Keratinocyte (primary cell): ENCODE data around the gene TMEM129. TPM values are rescaled to one million over a fixed set of nuclear protein-coding genes. Genes with fewer than 3 reads are reported as not detected.

ENCODE experiments used
- DNase-seq: peaks from one replicate; pipeline ENCODE4 v3.0.0-alpha.2; 2011; ENCODE audit warnings: low read depth, missing footprints, low spot score
- FAIRE-seq: peaks from 2 replicates; lab custom pipeline; 2011; peaks lifted over from hg19 to GRCh38; lab: Jason Lieb, UNC
- H2AFZ ChIP-seq: 2 replicates; pipeline ENCODE4 v1.6.0; 2012; ENCODE audit warnings: low read length, control low read depth, inconsistent platforms; ENCODE audit not compliant: control insufficient read depth
- H3K27ac ChIP-seq: 2 replicates; pipeline ENCODE4 v1.5.1; 2011; ENCODE audit warnings: low read length; ENCODE audit not compliant: control insufficient read depth, insufficient read depth
- H3K27me3 ChIP-seq: 3 replicates; pipeline ENCODE4 v1.6.0; 2011; ENCODE audit warnings: low read length; ENCODE audit not compliant: control insufficient read depth, insufficient read depth; ENCODE audit errors: extremely low read depth
- H3K36me3 ChIP-seq, 2 experiments: 2 replicates in 1 of 2; 3 replicates in 1 of 2; pipeline ENCODE4 v1.5.1; 2011; ENCODE audit warnings: low read length in 2 of 2, mild to moderate bottlenecking in 1 of 2; ENCODE audit not compliant: control insufficient read depth in 2 of 2, insufficient read depth in 2 of 2; ENCODE audit errors: extremely low read depth in 1 of 2
- H3K4me1 ChIP-seq: 3 replicates; pipeline ENCODE4 v1.5.1; 2011; ENCODE audit warnings: low read length; ENCODE audit not compliant: control insufficient read depth, insufficient read depth; ENCODE audit errors: extremely low read depth
- H3K4me2 ChIP-seq: 3 replicates; pipeline ENCODE4 v1.6.0; 2011; ENCODE audit warnings: low read depth, low read length; ENCODE audit not compliant: control insufficient read depth, insufficient read depth; ENCODE audit errors: extremely low read depth
- H3K4me3 ChIP-seq, 3 experiments: fragments of 200-600 bp in 1 of 3; sonication (generic) in 1 of 3; 2 replicates in 2 of 3; 3 replicates in 1 of 3; pipeline ENCODE4 v1.5.1; 2011 to 2016; ENCODE audit warnings: low read length in 3 of 3, mild to moderate bottlenecking in 3 of 3, control low read depth in 2 of 3, inconsistent platforms in 1 of 3, low read depth in 1 of 3, mixed read lengths in 1 of 3, mixed run types in 1 of 3, moderate library complexity in 1 of 3; ENCODE audit not compliant: control insufficient read depth in 2 of 3, insufficient read depth in 2 of 3; ENCODE audit errors: extremely low read depth in 1 of 3
- H3K79me2 ChIP-seq: 2 replicates; pipeline ENCODE4 v1.6.0; 2012; ENCODE audit warnings: low read length; ENCODE audit not compliant: control insufficient read depth, insufficient read depth
- H3K9ac ChIP-seq: 3 replicates; pipeline ENCODE4 v1.6.0; 2011; ENCODE audit warnings: low read length; ENCODE audit not compliant: control insufficient read depth, insufficient read depth; ENCODE audit errors: extremely low read depth
- H3K9me1 ChIP-seq: 3 replicates; pipeline ENCODE4 v1.6.0; 2011; ENCODE audit warnings: low read length; ENCODE audit not compliant: control insufficient read depth, insufficient read depth; ENCODE audit errors: extremely low read depth
- H3K9me3 ChIP-seq: 2 replicates; pipeline ENCODE4 v1.5.1; 2012; ENCODE audit warnings: low read depth, low read length; ENCODE audit not compliant: control insufficient read depth
- H4K20me1 ChIP-seq: 3 replicates; pipeline ENCODE4 v1.6.0; 2011; ENCODE audit warnings: low read length; ENCODE audit not compliant: control insufficient read depth, insufficient read depth; ENCODE audit errors: extremely low read depth
- EZH2 ChIP-seq: IDR thresholded peaks from one replicate; pipeline ENCODE4 v1.6.1; 2012; ENCODE audit warnings: inconsistent platforms, mild to moderate bottlenecking, low read length, moderate library complexity
- dilution Hi-C: fragments of 300-500 bp; cut with MboI; formaldehyde crosslinking; loops from one replicate; pipeline ENCODE4 v1.7.0; 2020; ENCODE audit warnings: low sequenced_read_pairs; ENCODE audit not compliant: extremely low pct_ligation_motif_present
- polyA plus RNA-seq, 5 experiments: library from polyadenylated mRNA; depleted of rRNA in 3 of 5; stranded (reverse) in 3 of 5; stranded (forward) in 1 of 5; unstranded in 1 of 5; fragments of >200 nt; gene quantifications; 1 replicate in 1 of 5; 2 replicates in 3 of 5; 3 replicates in 1 of 5; pipeline versions ENCODE4 v1.2.1 to v1.2.3, GENCODE V29; 2011 to 2012; ENCODE audit warnings: missing spikeins in 2 of 5, low read depth in 1 of 5, low replicate concordance in 1 of 5
- TF ChIP-seq, protein P1 (sequence below), 3 experiments: IDR thresholded peaks in 1 of 3; conservative IDR thresholded peaks in 1 of 3; optimal IDR thresholded peaks in 1 of 3; 2 replicates in 2 of 3; 3 replicates in 1 of 3; pipeline versions ENCODE3 to v1.5.1; 2011; ENCODE audit warnings: low read length in 3 of 3, mild to moderate bottlenecking in 3 of 3, moderate library complexity in 2 of 3, control low read depth in 1 of 3, inconsistent platforms in 1 of 3; ENCODE audit not compliant: insufficient read depth in 2 of 3; ENCODE audit errors: extremely low read depth in 1 of 3

Gene TMEM129
- polyA plus RNA-seq, 1 donor (not counting 4 experiments of a cell fraction or from before 2014, with no cell fraction given) = 11.7 TPM

DNA sequence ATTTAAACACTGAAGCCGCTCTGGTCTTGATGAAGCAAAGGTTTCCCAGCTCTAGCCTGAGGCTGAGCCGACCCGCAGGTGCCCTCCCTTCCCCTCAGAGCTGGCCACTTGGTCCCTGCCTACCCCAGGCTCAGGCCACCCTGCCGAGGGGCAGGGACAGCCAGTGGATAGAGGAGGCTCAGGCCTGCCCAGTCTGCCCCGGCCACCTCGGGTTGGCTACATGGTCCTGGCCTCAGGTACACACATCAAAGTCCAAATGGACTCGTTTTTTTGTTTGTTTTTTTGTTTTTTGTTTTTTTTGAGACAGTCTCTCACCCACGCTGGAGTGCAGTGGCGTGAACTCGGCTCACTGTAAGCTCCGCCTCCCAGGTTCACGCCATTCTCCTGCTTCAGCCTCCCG lies 24.0 kb upstream of the TMEM129 start:
- no peak overlapping the region for H3K4me3 ChIP-seq
- dilution Hi-C loops = no loop called here
- no peaks in the 10 kb centered on the region for H3K9me3 ChIP-seq
- no peak overlapping the region for H3K4me2 ChIP-seq
- no peaks in the 10 kb centered on the region for H3K27me3 ChIP-seq
- peaks cover 3% of the 10 kb centered on the region for H3K4me1 ChIP-seq
- DNase-seq = no peak
- no peaks in the 10 kb centered on the region for H3K79me2 ChIP-seq
- no peak overlapping the region for H2AFZ ChIP-seq
- no peaks in the 10 kb centered on the region for H3K9me1 ChIP-seq
- TF ChIP-seq, protein P1, sequence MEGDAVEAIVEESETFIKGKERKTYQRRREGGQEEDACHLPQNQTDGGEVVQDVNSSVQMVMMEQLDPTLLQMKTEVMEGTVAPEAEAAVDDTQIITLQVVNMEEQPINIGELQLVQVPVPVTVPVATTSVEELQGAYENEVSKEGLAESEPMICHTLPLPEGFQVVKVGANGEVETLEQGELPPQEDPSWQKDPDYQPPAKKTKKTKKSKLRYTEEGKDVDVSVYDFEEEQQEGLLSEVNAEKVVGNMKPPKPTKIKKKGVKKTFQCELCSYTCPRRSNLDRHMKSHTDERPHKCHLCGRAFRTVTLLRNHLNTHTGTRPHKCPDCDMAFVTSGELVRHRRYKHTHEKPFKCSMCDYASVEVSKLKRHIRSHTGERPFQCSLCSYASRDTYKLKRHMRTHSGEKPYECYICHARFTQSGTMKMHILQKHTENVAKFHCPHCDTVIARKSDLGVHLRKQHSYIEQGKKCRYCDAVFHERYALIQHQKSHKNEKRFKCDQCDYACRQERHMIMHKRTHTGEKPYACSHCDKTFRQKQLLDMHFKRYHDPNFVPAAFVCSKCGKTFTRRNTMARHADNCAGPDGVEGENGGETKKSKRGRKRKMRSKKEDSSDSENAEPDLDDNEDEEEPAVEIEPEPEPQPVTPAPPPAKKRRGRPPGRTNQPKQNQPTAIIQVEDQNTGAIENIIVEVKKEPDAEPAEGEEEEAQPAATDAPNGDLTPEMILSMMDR (optimal IDR thresholded peaks at IDR 0.05 in 1 of 3, IDR thresholded peaks at IDR 0.05 in 1 of 3, conservative IDR thresholded peaks at IDR 0.05 in 1 of 3; ENCODE audit: extremely low read depth in 1 of 3, insufficient read depth in 2 of 3, low read length in 3 of 3) = no peak
- TF ChIP-seq EZH2 = no peak
- no peak overlapping the region for H3K27ac ChIP-seq
- H4K20me1 ChIP-seq = no peaks in the 10 kb centered on the region
- no peak overlapping the region for H3K9ac ChIP-seq
- FAIRE-seq = no peak
- peaks cover 4 to 14% of the 10 kb centered on the region in 2 experiments for H3K36me3 ChIP-seq

DNA sequence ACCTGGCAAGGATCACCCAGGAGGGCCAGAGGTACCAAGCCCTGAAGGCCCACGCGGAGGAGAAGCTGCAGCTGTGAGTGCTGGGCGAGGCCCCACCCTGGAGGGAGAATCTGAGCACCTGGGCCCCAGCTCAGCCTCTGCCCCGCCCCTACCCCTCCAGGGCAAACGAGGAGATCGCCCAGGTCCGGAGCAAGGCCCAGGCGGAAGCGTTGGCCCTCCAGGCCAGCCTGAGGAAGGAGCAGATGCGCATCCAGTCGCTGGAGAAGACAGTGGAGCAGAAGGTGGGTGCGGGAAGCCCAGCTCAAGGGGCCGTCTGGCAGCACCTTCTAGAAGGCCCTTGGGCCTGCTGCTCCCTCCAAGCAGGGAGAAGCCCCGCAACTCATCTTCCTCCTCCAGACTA lies 23.4 kb upstream of the TMEM129 start:
- FAIRE-seq = no peak
- Histone ChIP-seq H4K20me1 (no peaks in the 10 kb centered on the region), H3K27ac (no peak overlapping the region), H3K9me1 (no peaks in the 10 kb centered on the region), H3K4me2 (no peak overlapping the region), H3K4me3 (no peak overlapping the region), H3K27me3 (no peaks in the 10 kb centered on the region), H3K36me3 (peaks cover 4 to 14% of the 10 kb centered on the region in 2 experiments), H3K9ac (no peak overlapping the region), H2AFZ (no peak overlapping the region), H3K4me1 (peaks cover 3% of the 10 kb centered on the region), H3K9me3 (no peaks in the 10 kb centered on the region), H3K79me2 (no peaks in the 10 kb centered on the region)
- TF ChIP-seq, protein P1 (optimal IDR thresholded peaks at IDR 0.05 in 1 of 3, IDR thresholded peaks at IDR 0.05 in 1 of 3, conservative IDR thresholded peaks at IDR 0.05 in 1 of 3; ENCODE audit: extremely low read depth in 1 of 3, insufficient read depth in 2 of 3, low read length in 3 of 3) = no peak
- TF ChIP-seq EZH2 = no peak
- no peak for DNase-seq
- dilution Hi-C loops = no loop called here
